ENCODE measurements around the gene ALS2CL. TPM values are rescaled to one million over a fixed set of nuclear protein-coding genes. Genes with fewer than 3 reads are reported as not detected.

ALS2CL gene
- total and polyA plus RNA-seq, 2 experiments from 2014 or later: 3.4 to 11.8 TPM

DNA sequence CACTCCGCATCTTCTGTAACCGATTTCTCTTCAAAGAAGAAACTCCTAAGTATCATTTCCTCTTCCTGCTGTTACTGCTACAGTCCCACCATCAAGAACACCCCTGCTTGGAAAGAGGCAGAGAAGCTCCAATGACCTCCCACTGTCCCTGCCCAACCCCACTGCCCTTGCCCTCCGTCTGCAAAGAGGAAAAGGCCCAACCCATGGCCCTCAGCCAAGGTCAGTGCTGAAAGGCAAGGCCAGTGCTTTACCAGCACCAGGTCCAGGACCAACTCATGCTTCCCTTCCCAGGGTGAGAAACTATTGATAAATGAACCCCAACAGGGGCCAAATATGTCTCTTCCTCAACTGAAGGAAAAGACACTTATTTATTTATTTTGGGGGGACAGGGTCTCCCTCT lies 58.6 kb downstream of the ALS2CL start:
- Histone ChIP-seq H3K4me2 (no peak overlapping the region), H3K9me2 (ENCODE audit: insufficient read depth) (peaks cover 6% of the 10 kb centered on the region; the same call in 1 of the 2 replicates), H3K27ac (ENCODE audit: low read depth) (no peak overlapping the region), H3K79me2 (replicated peaks; ENCODE audit: insufficient read depth) (no peaks in the 10 kb centered on the region), H4K20me1 (replicated peaks; ENCODE audit: insufficient read depth) (no peaks in the 10 kb centered on the region), H3K27me3 (ENCODE audit: insufficient read depth) (no peaks in the 10 kb centered on the region), H3K36me3 (ENCODE audit: insufficient read depth) (no peaks in the 10 kb centered on the region), H3K4me3 (no peak overlapping the region), H3K4me1 (ENCODE audit: insufficient read depth) (no peaks in the 10 kb centered on the region; the same call in 1 of the 2 replicates), H2AFZ (no peak overlapping the region), H3F3A (replicated peaks; ENCODE audit: low read depth) (peaks cover 7% of the 10 kb centered on the region; the same call in 1 of the 2 replicates)
- TF ChIP-seq STAT1 (IDR thresholded peaks at IDR 0.05; ENCODE audit: unreplicated experiment): no peak
- Mint-ChIP-seq H3K36me3 (ENCODE audit: low read depth) (peaks cover 3% of the 10 kb centered on the region; the same call in 1 of the 3 replicates), H3K9me3 (no peaks in the 10 kb centered on the region), H3K27me3 (ENCODE audit: insufficient read depth, low read depth, poor library complexity) (no peaks in the 10 kb centered on the region), H3K4me3 (no peak overlapping the region), H3K4me1 (peaks cover 9% of the 10 kb centered on the region), H3K27ac (no peak overlapping the region)
- ATAC-seq (no peak), DNase-seq (ENCODE audit: low spot score) (no peak)

DNA sequence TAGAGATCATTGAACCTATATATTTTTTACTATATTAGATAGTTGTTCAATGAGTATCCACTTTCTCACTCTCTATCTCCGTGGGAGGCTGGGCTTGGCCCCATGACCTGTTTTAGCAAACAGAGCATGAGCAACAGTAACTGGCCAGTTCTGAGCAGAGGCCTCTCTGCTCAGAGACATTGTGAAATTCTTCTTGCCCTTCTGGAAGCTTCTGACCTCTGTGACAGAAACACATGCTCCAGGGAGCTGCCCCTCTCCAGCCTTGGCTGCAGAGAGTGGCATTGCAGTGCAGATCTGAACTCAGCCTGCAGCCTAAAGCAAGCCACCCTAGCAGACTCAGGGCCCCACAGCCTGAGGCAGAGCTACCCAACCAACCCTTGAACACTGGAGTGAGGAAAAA lies 60.7 kb downstream of the ALS2CL start:
- Histone ChIP-seq H2AFZ (peak overlapping the region; percentile 52; the same call in 1 of the 2 replicates), H3F3A (replicated peaks; ENCODE audit: low read depth) (peaks cover 7% of the 10 kb centered on the region), H3K4me2 (no peak overlapping the region), H3K27me3 (ENCODE audit: insufficient read depth) (no peaks in the 10 kb centered on the region), H3K27ac (ENCODE audit: low read depth) (no peak overlapping the region), H3K79me2 (replicated peaks; ENCODE audit: insufficient read depth) (no peaks in the 10 kb centered on the region), H3K9me2 (ENCODE audit: insufficient read depth) (peaks cover under 1% of the 10 kb centered on the region; the same call in 1 of the 2 replicates), H3K36me3 (ENCODE audit: insufficient read depth) (no peaks in the 10 kb centered on the region), H3K4me1 (ENCODE audit: insufficient read depth) (peaks cover 12% of the 10 kb centered on the region), H3K4me3 (no peak overlapping the region), H4K20me1 (replicated peaks; ENCODE audit: insufficient read depth) (no peaks in the 10 kb centered on the region)
- H3K36me3 Mint-ChIP-seq (ENCODE audit: low read depth): peaks cover 3% of the 10 kb centered on the region; the same call in 1 of the 3 replicates
- H3K27ac Mint-ChIP-seq: no peak overlapping the region
- ATAC-seq: no peak
- DNase-seq (ENCODE audit: low spot score): no peak
- H3K4me3 Mint-ChIP-seq: no peak overlapping the region
- no peaks in the 10 kb centered on the region for H3K9me3 Mint-ChIP-seq
- H3K27me3 Mint-ChIP-seq (ENCODE audit: insufficient read depth, low read depth, poor library complexity): peaks cover 5% of the 10 kb centered on the region
- H3K4me1 Mint-ChIP-seq: peaks cover 27% of the 10 kb centered on the region
- TF ChIP-seq EZH2phosphoT487 (IDR thresholded peaks at IDR 0.05; ENCODE audit: unreplicated experiment) (no peak), EZH2 (IDR thresholded peaks at IDR 0.05; ENCODE audit: low read depth, unreplicated experiment) (no peak), JUNB (IDR thresholded peaks at IDR 0.05; ENCODE audit: unreplicated experiment) (no peak), ZNF114 (CRISPR knock-in tag; IDR thresholded peaks at IDR 0.05) (no peak), CREB1 (CRISPR knock-in tag; IDR thresholded peaks at IDR 0.05; ENCODE audit: low read depth) (no peak), NANOG (IDR thresholded peaks at IDR 0.05; ENCODE audit: borderline replicate concordance) (no peak), ZNF331 (CRISPR knock-in tag; IDR thresholded peaks at IDR 0.05; ENCODE audit: low read depth) (no peak), POLR2AphosphoS5 (IDR thresholded peaks at IDR 0.05; ENCODE audit: low read depth) (no peak), STAT1 (IDR thresholded peaks at IDR 0.05; ENCODE audit: unreplicated experiment) (no peak)
- TF ChIP-seq, protein P1, sequence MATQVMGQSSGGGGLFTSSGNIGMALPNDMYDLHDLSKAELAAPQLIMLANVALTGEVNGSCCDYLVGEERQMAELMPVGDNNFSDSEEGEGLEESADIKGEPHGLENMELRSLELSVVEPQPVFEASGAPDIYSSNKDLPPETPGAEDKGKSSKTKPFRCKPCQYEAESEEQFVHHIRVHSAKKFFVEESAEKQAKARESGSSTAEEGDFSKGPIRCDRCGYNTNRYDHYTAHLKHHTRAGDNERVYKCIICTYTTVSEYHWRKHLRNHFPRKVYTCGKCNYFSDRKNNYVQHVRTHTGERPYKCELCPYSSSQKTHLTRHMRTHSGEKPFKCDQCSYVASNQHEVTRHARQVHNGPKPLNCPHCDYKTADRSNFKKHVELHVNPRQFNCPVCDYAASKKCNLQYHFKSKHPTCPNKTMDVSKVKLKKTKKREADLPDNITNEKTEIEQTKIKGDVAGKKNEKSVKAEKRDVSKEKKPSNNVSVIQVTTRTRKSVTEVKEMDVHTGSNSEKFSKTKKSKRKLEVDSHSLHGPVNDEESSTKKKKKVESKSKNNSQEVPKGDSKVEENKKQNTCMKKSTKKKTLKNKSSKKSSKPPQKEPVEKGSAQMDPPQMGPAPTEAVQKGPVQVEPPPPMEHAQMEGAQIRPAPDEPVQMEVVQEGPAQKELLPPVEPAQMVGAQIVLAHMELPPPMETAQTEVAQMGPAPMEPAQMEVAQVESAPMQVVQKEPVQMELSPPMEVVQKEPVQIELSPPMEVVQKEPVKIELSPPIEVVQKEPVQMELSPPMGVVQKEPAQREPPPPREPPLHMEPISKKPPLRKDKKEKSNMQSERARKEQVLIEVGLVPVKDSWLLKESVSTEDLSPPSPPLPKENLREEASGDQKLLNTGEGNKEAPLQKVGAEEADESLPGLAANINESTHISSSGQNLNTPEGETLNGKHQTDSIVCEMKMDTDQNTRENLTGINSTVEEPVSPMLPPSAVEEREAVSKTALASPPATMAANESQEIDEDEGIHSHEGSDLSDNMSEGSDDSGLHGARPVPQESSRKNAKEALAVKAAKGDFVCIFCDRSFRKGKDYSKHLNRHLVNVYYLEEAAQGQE (IDR thresholded peaks at IDR 0.05; ENCODE audit: unreplicated experiment): no peak
- TF ChIP-seq, protein P2, sequence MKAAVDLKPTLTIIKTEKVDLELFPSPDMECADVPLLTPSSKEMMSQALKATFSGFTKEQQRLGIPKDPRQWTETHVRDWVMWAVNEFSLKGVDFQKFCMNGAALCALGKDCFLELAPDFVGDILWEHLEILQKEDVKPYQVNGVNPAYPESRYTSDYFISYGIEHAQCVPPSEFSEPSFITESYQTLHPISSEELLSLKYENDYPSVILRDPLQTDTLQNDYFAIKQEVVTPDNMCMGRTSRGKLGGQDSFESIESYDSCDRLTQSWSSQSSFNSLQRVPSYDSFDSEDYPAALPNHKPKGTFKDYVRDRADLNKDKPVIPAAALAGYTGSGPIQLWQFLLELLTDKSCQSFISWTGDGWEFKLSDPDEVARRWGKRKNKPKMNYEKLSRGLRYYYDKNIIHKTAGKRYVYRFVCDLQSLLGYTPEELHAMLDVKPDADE (IDR thresholded peaks at IDR 0.05): no peak
- TF ChIP-seq, protein P3, sequence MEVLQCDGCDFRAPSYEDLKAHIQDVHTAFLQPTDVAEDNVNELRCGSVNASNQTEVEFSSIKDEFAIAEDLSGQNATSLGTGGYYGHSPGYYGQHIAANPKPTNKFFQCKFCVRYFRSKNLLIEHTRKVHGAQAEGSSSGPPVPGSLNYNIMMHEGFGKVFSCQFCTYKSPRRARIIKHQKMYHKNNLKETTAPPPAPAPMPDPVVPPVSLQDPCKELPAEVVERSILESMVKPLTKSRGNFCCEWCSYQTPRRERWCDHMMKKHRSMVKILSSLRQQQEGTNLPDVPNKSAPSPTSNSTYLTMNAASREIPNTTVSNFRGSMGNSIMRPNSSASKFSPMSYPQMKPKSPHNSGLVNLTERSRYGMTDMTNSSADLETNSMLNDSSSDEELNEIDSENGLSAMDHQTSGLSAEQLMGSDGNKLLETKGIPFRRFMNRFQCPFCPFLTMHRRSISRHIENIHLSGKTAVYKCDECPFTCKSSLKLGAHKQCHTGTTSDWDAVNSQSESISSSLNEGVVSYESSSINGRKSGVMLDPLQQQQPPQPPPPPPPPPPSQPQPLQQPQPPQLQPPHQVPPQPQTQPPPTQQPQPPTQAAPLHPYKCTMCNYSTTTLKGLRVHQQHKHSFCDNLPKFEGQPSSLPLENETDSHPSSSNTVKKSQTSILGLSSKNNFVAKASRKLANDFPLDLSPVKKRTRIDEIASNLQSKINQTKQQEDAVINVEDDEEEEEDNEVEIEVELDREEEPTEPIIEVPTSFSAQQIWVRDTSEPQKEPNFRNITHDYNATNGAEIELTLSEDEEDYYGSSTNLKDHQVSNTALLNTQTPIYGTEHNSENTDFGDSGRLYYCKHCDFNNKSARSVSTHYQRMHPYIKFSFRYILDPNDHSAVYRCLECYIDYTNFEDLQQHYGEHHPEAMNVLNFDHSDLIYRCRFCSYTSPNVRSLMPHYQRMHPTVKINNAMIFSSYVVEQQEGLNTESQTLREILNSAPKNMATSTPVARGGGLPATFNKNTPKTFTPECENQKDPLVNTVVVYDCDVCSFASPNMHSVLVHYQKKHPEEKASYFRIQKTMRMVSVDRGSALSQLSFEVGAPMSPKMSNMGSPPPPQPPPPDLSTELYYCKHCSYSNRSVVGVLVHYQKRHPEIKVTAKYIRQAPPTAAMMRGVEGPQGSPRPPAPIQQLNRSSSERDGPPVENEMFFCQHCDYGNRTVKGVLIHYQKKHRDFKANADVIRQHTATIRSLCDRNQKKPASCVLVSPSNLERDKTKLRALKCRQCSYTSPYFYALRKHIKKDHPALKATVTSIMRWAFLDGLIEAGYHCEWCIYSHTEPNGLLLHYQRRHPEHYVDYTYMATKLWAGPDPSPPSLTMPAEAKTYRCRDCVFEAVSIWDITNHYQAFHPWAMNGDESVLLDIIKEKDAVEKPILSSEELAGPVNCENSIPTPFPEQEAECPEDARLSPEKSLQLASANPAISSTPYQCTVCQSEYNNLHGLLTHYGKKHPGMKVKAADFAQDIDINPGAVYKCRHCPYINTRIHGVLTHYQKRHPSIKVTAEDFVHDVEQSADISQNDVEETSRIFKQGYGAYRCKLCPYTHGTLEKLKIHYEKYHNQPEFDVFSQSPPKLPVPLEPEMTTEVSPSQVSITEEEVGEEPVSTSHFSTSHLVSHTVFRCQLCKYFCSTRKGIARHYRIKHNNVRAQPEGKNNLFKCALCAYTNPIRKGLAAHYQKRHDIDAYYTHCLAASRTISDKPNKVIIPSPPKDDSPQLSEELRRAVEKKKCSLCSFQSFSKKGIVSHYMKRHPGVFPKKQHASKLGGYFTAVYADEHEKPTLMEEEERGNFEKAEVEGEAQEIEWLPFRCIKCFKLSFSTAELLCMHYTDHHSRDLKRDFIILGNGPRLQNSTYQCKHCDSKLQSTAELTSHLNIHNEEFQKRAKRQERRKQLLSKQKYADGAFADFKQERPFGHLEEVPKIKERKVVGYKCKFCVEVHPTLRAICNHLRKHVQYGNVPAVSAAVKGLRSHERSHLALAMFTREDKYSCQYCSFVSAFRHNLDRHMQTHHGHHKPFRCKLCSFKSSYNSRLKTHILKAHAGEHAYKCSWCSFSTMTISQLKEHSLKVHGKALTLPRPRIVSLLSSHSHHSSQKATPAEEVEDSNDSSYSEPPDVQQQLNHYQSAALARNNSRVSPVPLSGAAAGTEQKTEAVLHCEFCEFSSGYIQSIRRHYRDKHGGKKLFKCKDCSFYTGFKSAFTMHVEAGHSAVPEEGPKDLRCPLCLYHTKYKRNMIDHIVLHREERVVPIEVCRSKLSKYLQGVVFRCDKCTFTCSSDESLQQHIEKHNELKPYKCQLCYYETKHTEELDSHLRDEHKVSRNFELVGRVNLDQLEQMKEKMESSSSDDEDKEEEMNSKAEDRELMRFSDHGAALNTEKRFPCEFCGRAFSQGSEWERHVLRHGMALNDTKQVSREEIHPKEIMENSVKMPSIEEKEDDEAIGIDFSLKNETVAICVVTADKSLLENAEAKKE (CRISPR knock-in tag; IDR thresholded peaks at IDR 0.05): no peak

Measured in GM23338 (cell line).